Uterus (tissue), 2 donors: ENCODE data around the gene DDA1.

ENCODE experiments used
- POLR2A ChIP-seq, 2 donors: fragments of 450-650 bp; IDR thresholded peaks; one replicate each; pipeline ENCODE4 v1.6.1; 2016; ENCODE audit warnings: antibody characterized with exemption in 2 of 2, mild to moderate bottlenecking in 1 of 2, moderate library complexity in 1 of 2
- TF ChIP-seq, protein P1 (sequence below), 4 experiments: fragments of 200-600 bp in 2 of 4; fragments of 450-650 bp in 2 of 4; sonication (generic) in 2 of 4; IDR thresholded peaks; one replicate each; pipeline ENCODE4 v1.5.1; 2016 to 2019; ENCODE audit warnings: antibody characterized with exemption in 4 of 4, mild to moderate bottlenecking in 2 of 4, moderate library complexity in 1 of 4

DNA sequence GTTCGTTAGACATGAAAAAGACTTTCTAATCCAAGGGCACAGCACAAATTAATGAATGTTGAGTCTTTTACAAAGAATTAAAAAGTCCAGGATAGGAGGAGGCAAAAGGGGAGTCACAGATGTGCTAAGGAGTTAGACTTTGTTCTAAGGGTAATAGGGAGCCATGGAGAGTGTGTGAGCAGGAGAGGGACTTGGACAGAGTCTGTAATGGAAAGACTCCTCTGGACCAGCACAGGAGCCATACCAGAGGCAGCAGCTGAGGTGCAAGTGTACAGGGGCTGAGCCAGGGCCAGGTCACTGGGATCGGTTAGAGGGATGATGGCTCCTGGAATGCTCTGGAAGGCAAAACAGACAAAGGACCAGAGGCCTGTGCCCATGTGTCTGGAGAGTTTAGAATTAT, 38.5 kb downstream of the DDA1 start:
- TF ChIP-seq, protein P1, sequence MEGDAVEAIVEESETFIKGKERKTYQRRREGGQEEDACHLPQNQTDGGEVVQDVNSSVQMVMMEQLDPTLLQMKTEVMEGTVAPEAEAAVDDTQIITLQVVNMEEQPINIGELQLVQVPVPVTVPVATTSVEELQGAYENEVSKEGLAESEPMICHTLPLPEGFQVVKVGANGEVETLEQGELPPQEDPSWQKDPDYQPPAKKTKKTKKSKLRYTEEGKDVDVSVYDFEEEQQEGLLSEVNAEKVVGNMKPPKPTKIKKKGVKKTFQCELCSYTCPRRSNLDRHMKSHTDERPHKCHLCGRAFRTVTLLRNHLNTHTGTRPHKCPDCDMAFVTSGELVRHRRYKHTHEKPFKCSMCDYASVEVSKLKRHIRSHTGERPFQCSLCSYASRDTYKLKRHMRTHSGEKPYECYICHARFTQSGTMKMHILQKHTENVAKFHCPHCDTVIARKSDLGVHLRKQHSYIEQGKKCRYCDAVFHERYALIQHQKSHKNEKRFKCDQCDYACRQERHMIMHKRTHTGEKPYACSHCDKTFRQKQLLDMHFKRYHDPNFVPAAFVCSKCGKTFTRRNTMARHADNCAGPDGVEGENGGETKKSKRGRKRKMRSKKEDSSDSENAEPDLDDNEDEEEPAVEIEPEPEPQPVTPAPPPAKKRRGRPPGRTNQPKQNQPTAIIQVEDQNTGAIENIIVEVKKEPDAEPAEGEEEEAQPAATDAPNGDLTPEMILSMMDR (IDR thresholded peaks at IDR 0.05): no peak
- no peak for TF ChIP-seq POLR2A (IDR thresholded peaks at IDR 0.05)
